Loucy (cell line): ENCODE data around the gene PSMC3.

Experiments used
- H2AFZ ChIP-seq: fragments of 200-600 bp; sonication (generic); 2 replicates; pipeline ENCODE4 v1.6.0; 2016; ENCODE audit warnings: antibody characterized with exemption, mild to moderate bottlenecking, low read length, moderate library complexity
- H3F3A ChIP-seq: fragments of 200-600 bp; 2 replicates; pipeline ENCODE4 v1.6.0; 2016; ENCODE audit warnings: antibody characterized with exemption, low read depth, mild to moderate bottlenecking
- H3K27me3 ChIP-seq: fragments of 200-600 bp; sonication (generic); 2 replicates; pipeline ENCODE4 v1.6.1; 2014; ENCODE audit warnings: low read length, mild to moderate bottlenecking; ENCODE audit not compliant: insufficient read depth, poor library complexity, severe bottlenecking
- H3K36me3 ChIP-seq: fragments of 200-600 bp; sonication (generic); 2 replicates; pipeline ENCODE4 v1.6.1; 2016; ENCODE audit warnings: low read length; ENCODE audit not compliant: insufficient read depth
- H3K4me1 ChIP-seq: fragments of 200-600 bp; sonication (generic); 2 replicates; pipeline ENCODE4 v1.5.1; 2014; ENCODE audit warnings: low read length, mild to moderate bottlenecking; ENCODE audit not compliant: insufficient read depth, poor library complexity, severe bottlenecking
- H3K4me2 ChIP-seq: fragments of 200-600 bp; sonication (generic); 2 replicates; pipeline ENCODE4 v1.6.0; 2014; ENCODE audit warnings: antibody characterized with exemption, low read length, low read depth, mild to moderate bottlenecking; ENCODE audit not compliant: poor library complexity, severe bottlenecking
- H3K4me3 ChIP-seq: fragments of 200-600 bp; sonication (generic); 2 replicates; pipeline ENCODE4 v1.5.1; 2014; ENCODE audit warnings: low read length, mild to moderate bottlenecking, mixed read lengths; ENCODE audit not compliant: poor library complexity, severe bottlenecking
- H3K79me2 ChIP-seq: fragments of 200-600 bp; sonication (generic); 2 replicates; pipeline ENCODE4 v1.6.1; 2014; ENCODE audit warnings: low read length; ENCODE audit not compliant: insufficient read depth
- H3K9ac ChIP-seq: fragments of 200-600 bp; sonication (generic); 2 replicates; pipeline ENCODE4 v1.6.0; 2014; ENCODE audit warnings: mild to moderate bottlenecking, low read depth, low read length, moderate library complexity; ENCODE audit not compliant: poor library complexity, severe bottlenecking
- H3K9me2 ChIP-seq: fragments of 200-600 bp; sonication (generic); replicated peaks from 2 replicates; pipeline ENCODE4 v1.6.1; 2016; ENCODE audit warnings: low read depth, low read length, mixed read lengths
- H3K9me3 ChIP-seq: fragments of 200-600 bp; sonication (generic); 2 replicates; pipeline ENCODE4 v1.6.1; 2014; ENCODE audit warnings: mild to moderate bottlenecking, antibody characterized with exemption, low read length, low read depth; ENCODE audit not compliant: insufficient read depth
- H4K20me1 ChIP-seq: fragments of 200-600 bp; sonication (generic); 2 replicates; pipeline ENCODE4 v1.6.0; 2014; ENCODE audit warnings: antibody characterized with exemption, low read length, mild to moderate bottlenecking; ENCODE audit not compliant: insufficient read depth, poor library complexity, severe bottlenecking
- EZH2phosphoT487 ChIP-seq: fragments of 200-600 bp; IDR thresholded peaks from 2 replicates; pipeline ENCODE4 v1.6.1; 2018; ENCODE audit warnings: antibody characterized with exemption, mild to moderate bottlenecking, moderate library complexity, borderline replicate concordance
- TF ChIP-seq, protein P1 (sequence below): fragments of 200-600 bp; sonication (generic); conservative IDR thresholded peaks from 2 replicates; pipeline ENCODE4 v1.5.1; 2014; ENCODE audit warnings: mild to moderate bottlenecking, antibody characterized with exemption, low read length

Gene PSMC3

DNA sequence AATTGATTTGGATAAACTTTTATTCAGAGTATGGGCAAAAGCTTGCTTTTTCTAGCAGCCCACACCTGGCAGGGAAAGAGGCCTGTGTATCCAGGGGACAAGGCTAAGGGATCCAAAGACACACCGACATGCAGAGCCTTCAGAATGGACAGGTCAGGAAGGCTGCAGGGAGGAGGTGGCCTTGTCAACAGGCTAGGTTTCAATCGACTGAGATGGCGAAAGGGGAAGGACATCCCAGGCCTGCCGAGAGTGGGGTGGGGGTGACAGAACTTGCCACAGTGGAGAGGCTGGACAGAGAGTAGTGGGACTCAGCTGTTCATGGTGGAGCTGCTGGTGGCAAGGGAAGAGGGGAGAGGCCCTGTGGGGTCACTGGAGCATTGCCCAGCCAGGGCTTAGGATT is 23.1 kb downstream of the PSMC3 start:
- H3K36me3 ChIP-seq: no peaks in the 10 kb centered on the region
- peaks cover 5% of the 10 kb centered on the region for H3F3A ChIP-seq
- H3K4me1 ChIP-seq: peaks cover 60% of the 10 kb centered on the region
- H4K20me1 ChIP-seq: no peaks in the 10 kb centered on the region
- H3K27me3 ChIP-seq: no peaks in the 10 kb centered on the region
- no peak overlapping the region for H3K4me3 ChIP-seq
- TF ChIP-seq, protein P1, sequence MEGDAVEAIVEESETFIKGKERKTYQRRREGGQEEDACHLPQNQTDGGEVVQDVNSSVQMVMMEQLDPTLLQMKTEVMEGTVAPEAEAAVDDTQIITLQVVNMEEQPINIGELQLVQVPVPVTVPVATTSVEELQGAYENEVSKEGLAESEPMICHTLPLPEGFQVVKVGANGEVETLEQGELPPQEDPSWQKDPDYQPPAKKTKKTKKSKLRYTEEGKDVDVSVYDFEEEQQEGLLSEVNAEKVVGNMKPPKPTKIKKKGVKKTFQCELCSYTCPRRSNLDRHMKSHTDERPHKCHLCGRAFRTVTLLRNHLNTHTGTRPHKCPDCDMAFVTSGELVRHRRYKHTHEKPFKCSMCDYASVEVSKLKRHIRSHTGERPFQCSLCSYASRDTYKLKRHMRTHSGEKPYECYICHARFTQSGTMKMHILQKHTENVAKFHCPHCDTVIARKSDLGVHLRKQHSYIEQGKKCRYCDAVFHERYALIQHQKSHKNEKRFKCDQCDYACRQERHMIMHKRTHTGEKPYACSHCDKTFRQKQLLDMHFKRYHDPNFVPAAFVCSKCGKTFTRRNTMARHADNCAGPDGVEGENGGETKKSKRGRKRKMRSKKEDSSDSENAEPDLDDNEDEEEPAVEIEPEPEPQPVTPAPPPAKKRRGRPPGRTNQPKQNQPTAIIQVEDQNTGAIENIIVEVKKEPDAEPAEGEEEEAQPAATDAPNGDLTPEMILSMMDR: no peak
- TF ChIP-seq EZH2phosphoT487: no peak
- H3K79me2 ChIP-seq: peaks cover 6% of the 10 kb centered on the region; the same call in 1 of the 2 replicates
- H3K9me3 ChIP-seq: no peaks in the 10 kb centered on the region
- no peaks in the 10 kb centered on the region for H3K9me2 ChIP-seq
- H3K4me2 ChIP-seq: no peak overlapping the region
- peak overlapping the region; percentile 34 for H3K9ac ChIP-seq
- H2AFZ ChIP-seq: peak overlapping the region; percentile 19; the same call in 1 of the 2 replicates

DNA sequence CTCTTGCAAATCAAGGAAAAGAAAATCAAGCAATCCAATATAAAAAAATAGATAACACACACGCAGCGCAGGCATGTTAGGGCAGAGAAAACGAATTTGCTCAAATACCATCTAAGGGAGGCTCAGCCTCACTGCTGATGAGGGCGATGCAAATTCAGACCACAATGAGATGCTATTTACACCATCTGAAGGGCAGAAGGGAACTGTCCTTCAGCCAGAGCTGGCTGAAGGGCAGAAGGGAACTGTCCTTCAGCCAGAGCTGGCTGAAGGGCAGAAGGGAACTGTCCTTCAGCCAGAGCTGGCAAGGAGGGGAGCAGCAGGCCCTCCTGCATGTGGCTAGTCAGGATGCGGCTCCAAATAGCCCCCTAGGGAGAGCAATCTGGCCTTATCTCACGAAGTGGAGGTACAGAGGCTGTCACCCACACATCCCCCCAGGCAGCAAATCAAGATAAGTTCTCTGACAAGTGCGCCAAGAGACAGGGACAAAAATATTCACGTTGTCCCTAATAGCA is 25.4 kb downstream of the PSMC3 start:
- peak overlapping the region; percentile 74 for H3K4me3 ChIP-seq
- peak overlapping the region; percentile 66 for H2AFZ ChIP-seq

DNA sequence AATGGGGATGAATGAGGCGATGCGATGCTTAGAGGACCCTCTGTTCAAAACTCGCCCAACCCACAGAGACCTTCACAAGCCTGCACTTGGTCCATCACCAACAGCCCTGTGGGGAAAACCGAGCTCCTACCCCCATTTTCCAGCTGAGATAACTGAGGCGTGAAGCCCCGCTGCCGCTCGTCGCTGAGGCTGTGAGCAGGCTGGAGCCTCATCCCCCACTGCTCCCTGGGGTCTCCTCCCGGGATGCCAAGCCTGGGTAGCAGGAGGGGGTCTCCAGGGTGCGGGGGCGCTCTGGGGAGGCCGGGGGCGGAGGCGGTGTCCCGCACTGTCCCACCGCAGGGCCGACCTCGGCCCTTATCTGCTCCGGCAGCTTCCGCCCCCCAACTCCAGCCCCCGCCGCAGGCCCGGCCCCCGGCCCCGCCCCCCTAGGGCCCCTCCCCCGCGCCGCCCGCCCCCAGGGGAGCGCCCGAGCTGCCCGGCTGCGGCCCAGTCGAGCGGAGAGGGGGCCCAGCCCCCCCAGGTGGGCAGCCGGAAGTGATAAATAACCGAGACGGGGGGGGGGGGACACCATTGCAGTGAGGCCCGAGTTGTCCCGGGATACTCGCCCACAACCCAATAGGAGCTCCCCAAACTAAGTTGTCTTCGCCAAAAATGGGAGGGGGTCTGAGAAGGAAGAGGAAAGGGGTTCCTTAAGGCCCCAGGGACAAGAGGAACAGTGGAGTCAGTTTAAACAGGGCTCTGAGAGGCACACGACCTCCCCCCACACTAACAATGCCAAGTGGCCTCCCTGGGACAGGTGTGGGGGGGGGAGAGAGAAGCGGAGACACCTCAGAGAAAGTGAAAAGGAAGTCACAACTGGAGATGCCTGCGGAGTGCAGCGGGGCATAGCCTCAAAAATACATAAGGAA is 26.1 kb downstream of the PSMC3 start:
- Histone ChIP-seq H3F3A (peaks cover 5% of the 10 kb centered on the region), H3K4me3 (peak overlapping the region; percentile 74), H3K4me2 (peak overlapping the region; percentile 89), H4K20me1 (no peaks in the 10 kb centered on the region), H3K79me2 (no peaks in the 10 kb centered on the region), H3K4me1 (peaks cover 68% of the 10 kb centered on the region), H3K9me3 (no peaks in the 10 kb centered on the region), H3K9me2 (no peaks in the 10 kb centered on the region), H3K9ac (peak overlapping the region; percentile 82), H3K36me3 (no peaks in the 10 kb centered on the region), H3K27me3 (no peaks in the 10 kb centered on the region), H2AFZ (peak overlapping the region; percentile 66)
- TF ChIP-seq, protein P1: no peak
- TF ChIP-seq EZH2phosphoT487: no peak

More for the DNA sequence above, 25.4 kb downstream of the PSMC3 start:
- Histone ChIP-seq H3K4me2 (peak overlapping the region; percentile 89), H3F3A (peaks cover 5% of the 10 kb centered on the region), H3K9me2 (no peaks in the 10 kb centered on the region), H3K9ac (peak overlapping the region; percentile 82), H3K79me2 (no peaks in the 10 kb centered on the region), H3K36me3 (no peaks in the 10 kb centered on the region), H3K9me3 (no peaks in the 10 kb centered on the region), H4K20me1 (no peaks in the 10 kb centered on the region), H3K4me1 (peaks cover 61% of the 10 kb centered on the region), H3K27me3 (no peaks in the 10 kb centered on the region)
- TF ChIP-seq EZH2phosphoT487: no peak
- TF ChIP-seq, protein P1: no peak
